SK-N-SH treated with all-trans-retinoic acid at 6 μM for 48 hours (cell line): ENCODE data around the gene C3orf18.

Source experiments
- CSDC2 ChIP-seq: fragments of 250-450 bp; sonication (Bioruptor Pico); IDR thresholded peaks from 2 replicates; pipeline ENCODE4 v1.5.0; 2020; ENCODE audit warnings: mild to moderate bottlenecking, moderate library complexity
- ESRRG ChIP-seq: fragments of 250-450 bp; sonication (Bioruptor Pico); IDR thresholded peaks from 2 replicates; pipeline ENCODE4 v1.6.1; 2021; ENCODE audit warnings: mild to moderate bottlenecking
- OSR1 ChIP-seq: fragments of 250-450 bp; sonication (Bioruptor Pico); IDR thresholded peaks from 2 replicates; pipeline ENCODE4 v1.8.0; 2022; ENCODE audit warnings: moderate library complexity, mild to moderate bottlenecking, inconsistent platforms
- PATZ1 ChIP-seq: fragments of 250-450 bp; sonication (Bioruptor Pico); IDR thresholded peaks from 2 replicates; pipeline ENCODE4 v1.8.0; 2020; ENCODE audit warnings: mild to moderate bottlenecking, moderate library complexity, borderline replicate concordance
- POU6F1 ChIP-seq: fragments of 250-450 bp; sonication (Bioruptor Pico); IDR thresholded peaks from 2 replicates; pipeline ENCODE4 v1.8.0; 2021; ENCODE audit warnings: low read depth, mild to moderate bottlenecking, moderate library complexity, borderline replicate concordance
- RARB ChIP-seq: fragments of 250-450 bp; sonication (Bioruptor Pico); IDR thresholded peaks from 2 replicates; pipeline ENCODE4 v1.8.0; 2021; ENCODE audit warnings: mild to moderate bottlenecking, moderate library complexity
- SNAI2 ChIP-seq: fragments of 250-450 bp; sonication (Bioruptor Pico); IDR thresholded peaks from 2 replicates; pipeline ENCODE4 v1.5.0; 2020; ENCODE audit warnings: mild to moderate bottlenecking, moderate library complexity
- TOX ChIP-seq: fragments of 250-450 bp; sonication (Bioruptor Pico); IDR thresholded peaks from 2 replicates; pipeline ENCODE4 v1.8.0; 2021; ENCODE audit warnings: mild to moderate bottlenecking, moderate library complexity, borderline replicate concordance
- ZFP30 ChIP-seq: fragments of 450-650 bp; formaldehyde crosslinking; IDR thresholded peaks from 2 replicates; pipeline ENCODE4 v1.5.0; 2022; ENCODE audit warnings: mild to moderate bottlenecking, moderate library complexity
- TF ChIP-seq, protein P1 (sequence below): fragments of 250-450 bp; sonication (Bioruptor Pico); IDR thresholded peaks from 2 replicates; pipeline ENCODE4 v1.5.0; 2020; ENCODE audit warnings: mild to moderate bottlenecking, moderate library complexity
- TF ChIP-seq, protein P2 (sequence below): fragments of 250-450 bp; sonication (Bioruptor Pico); IDR thresholded peaks from 2 replicates; pipeline ENCODE4 v1.5.1; 2020; ENCODE audit warnings: low read depth, mild to moderate bottlenecking, moderate library complexity

GRCh38 chr3:50563867-50564266 is 3.7 kb downstream of the C3orf18 start:
- TF ChIP-seq ZFP30 (CRISPR knock-in tag) (no peak), OSR1 (no peak), TOX (no peak), PATZ1 (CRISPR knock-in tag) (no peak), RARB (no peak), POU6F1 (CRISPR knock-in tag) (no peak), SNAI2 (no peak), ESRRG (CRISPR knock-in tag) (no peak), CSDC2 (CRISPR knock-in tag) (no peak)
- TF ChIP-seq, protein P1, sequence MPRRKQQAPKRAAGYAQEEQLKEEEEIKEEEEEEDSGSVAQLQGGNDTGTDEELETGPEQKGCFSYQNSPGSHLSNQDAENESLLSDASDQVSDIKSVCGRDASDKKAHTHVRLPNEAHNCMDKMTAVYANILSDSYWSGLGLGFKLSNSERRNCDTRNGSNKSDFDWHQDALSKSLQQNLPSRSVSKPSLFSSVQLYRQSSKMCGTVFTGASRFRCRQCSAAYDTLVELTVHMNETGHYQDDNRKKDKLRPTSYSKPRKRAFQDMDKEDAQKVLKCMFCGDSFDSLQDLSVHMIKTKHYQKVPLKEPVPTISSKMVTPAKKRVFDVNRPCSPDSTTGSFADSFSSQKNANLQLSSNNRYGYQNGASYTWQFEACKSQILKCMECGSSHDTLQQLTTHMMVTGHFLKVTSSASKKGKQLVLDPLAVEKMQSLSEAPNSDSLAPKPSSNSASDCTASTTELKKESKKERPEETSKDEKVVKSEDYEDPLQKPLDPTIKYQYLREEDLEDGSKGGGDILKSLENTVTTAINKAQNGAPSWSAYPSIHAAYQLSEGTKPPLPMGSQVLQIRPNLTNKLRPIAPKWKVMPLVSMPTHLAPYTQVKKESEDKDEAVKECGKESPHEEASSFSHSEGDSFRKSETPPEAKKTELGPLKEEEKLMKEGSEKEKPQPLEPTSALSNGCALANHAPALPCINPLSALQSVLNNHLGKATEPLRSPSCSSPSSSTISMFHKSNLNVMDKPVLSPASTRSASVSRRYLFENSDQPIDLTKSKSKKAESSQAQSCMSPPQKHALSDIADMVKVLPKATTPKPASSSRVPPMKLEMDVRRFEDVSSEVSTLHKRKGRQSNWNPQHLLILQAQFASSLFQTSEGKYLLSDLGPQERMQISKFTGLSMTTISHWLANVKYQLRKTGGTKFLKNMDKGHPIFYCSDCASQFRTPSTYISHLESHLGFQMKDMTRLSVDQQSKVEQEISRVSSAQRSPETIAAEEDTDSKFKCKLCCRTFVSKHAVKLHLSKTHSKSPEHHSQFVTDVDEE: no peak
- TF ChIP-seq, protein P2, sequence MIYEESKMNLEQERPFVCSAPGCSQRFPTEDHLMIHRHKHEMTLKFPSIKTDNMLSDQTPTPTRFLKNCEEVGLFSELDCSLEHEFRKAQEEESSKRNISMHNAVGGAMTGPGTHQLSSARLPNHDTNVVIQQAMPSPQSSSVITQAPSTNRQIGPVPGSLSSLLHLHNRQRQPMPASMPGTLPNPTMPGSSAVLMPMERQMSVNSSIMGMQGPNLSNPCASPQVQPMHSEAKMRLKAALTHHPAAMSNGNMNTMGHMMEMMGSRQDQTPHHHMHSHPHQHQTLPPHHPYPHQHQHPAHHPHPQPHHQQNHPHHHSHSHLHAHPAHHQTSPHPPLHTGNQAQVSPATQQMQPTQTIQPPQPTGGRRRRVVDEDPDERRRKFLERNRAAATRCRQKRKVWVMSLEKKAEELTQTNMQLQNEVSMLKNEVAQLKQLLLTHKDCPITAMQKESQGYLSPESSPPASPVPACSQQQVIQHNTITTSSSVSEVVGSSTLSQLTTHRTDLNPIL: no peak
